H54 (cell line): ENCODE data around the gene SCN10A.

Source experiments
- DNase-seq: peaks from one replicate; pipeline ENCODE4 v3.0.0; 2011; ENCODE audit warnings: low spot score, mixed read lengths; ENCODE audit not compliant: insufficient read length
- FAIRE-seq: peaks from 3 replicates; lab custom pipeline; 2011; peaks lifted over from hg19 to GRCh38; lab: Jason Lieb, UNC
- POLR2A ChIP-seq: IDR thresholded peaks from 2 replicates; pipeline ENCODE4 v1.6.1; 2011; ENCODE audit warnings: low read depth, mild to moderate bottlenecking, low read length

SCN10A gene

DNA sequence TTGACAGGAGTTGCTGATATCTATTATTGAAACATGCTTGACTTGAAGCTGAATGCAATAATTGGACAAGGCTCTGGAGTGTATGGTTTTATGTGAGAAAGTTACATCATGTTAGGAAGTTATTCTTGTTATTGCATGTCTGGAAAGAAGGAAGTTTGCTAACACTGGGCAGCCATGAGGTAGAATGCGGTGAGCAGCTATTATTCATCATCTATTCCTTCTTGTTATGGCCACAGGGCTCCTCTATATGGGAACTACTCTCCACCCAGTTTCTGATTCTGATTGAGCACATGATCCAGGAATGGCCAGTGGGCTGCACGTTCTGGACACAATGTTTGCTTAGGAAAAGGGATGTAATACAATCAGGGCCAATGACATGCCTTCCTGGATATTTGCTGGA is 128.7 kb downstream of the SCN10A start:
- FAIRE-seq (no peak), DNase-seq (no peak)
- no peak for TF ChIP-seq POLR2A

DNA sequence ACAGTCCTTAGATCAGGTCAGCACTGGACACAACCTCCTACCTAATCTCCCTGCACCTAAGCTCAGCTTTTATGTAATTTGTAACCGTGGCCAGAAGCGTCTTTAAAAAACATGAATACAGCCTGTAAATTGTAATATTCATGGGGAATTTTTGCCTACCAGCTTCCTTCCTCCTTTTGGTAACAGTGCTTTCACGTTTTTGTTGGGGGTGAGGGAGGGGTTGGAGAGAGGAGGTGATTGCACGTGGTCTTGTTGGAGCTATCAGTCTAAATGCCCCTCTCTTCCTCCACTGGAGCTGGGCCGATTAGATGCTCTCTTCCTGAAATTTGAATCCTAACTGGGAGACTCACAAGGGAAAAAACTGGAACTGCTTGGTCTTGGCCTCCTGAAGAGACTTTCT is 131.5 kb downstream of the SCN10A start:
- FAIRE-seq = no peak

DNA sequence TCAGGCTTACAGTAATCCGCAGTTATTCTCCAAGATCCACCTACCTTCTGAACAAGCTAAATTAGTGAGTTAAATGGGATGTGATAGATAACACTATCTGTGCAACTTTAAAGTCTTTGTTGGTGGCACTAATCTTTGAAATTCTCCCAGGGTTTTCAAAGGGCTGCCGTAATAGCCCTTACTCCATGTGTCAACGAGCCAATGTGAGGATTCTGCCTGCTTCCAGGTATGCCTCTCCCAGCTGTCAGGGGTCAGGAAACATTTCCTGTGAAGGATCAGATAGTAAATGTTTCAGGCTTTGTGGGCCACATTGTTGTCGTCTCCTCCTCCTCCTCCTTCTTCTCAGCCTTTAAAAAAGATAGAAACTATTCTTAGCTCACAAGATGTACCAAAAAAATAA is 146.3 kb downstream of the SCN10A start:
- FAIRE-seq (no peak), DNase-seq (no peak)
- no peak for TF ChIP-seq POLR2A

More for the DNA sequence above, 131.5 kb downstream of the SCN10A start:
- TF ChIP-seq POLR2A = no peak
- DNase-seq = no peak

DNA sequence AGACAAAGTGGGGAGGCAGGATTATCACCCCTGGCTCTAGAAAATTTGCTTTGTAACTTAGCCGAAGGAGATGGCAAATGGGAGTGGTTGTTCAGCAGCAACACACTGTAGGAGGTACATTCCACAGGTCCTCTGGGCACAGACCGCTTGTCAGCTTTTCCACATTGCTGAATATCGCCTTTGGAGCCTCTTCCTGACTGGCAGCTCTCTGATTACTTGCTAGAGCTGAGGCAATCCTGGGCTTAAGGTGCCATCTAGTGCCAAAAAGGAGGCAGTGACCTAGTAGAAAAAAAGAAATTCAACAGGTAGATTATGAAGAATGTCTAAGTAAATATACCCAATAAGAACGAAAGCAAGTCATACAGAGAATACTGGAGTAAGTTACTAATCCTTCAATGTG is 153.5 kb downstream of the SCN10A start:
- DNase-seq (no peak), FAIRE-seq (peak; percentile 72)
- TF ChIP-seq POLR2A = no peak

DNA sequence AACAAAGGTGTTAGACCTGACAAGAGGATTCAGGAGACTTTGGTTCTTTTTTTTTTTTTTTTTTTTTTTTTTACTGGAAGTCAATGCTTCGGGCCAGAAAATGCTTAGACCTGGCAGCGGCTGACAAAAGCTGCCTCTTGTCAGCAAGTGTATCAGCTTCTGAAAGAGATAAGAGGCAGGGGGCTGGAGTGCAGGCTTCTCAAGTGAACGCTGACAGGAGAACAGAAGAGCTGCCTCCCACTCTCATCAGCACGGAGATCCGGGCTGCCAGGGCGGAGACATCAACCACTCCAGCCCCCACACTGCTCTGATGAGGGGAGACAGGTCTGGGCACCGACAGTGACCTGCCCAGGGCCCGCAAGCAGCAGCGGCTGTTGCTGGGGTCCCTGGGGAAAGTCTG is 157.2 kb downstream of the SCN10A start:
- no peak for TF ChIP-seq POLR2A
- DNase-seq (no peak), FAIRE-seq (no peak)

DNA sequence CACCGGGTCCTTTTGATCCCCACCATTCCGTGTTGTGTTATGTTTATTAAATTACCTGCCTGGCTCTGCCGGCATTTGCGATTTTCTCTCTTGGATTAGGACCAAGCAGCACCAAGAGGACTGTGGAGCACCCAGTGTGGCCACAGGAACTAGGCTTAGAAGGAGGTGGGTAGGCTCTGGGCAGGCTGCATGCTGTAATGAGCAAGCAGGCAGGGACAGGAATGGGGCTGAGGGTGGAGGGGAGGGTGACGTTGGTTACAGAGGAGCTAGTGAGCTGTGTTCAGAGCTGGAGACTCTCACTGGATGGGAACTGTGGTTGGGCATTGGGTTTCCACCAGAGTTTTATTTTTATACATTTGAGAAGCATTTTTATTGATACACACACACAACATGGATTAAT is 158.6 kb downstream of the SCN10A start:
- DNase-seq (no peak), FAIRE-seq (no peak)
- no peak for TF ChIP-seq POLR2A

DNA sequence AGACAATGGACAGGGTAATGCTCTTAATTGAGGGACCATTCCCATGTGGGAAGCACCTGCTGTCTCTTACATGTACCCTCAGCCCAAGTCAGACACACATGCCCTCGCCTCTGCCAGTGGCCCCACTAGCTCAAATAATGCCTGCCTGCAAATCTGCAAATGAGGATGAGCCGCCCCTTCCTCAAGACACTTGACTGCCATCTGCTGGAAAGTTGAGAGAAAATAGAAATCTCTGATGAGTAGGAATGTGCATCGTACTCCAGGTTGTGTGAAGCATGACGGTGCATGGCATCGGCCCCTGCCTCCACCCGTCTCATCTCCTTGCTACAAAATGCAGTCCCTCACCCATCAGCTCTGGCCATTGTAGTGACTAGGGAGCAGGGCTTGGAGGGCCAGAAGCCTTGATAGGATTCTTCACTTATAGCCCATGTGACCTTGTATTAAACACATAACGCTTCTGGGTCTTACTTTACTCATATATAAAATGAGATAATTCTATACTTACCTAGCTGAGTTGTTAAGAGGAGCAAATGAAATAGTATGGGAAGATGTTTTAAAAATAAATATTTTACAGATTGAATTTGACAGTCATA is 160.2 kb downstream of the SCN10A start:
- no peak for DNase-seq
- FAIRE-seq = no peak
- no peak for TF ChIP-seq POLR2A

DNA sequence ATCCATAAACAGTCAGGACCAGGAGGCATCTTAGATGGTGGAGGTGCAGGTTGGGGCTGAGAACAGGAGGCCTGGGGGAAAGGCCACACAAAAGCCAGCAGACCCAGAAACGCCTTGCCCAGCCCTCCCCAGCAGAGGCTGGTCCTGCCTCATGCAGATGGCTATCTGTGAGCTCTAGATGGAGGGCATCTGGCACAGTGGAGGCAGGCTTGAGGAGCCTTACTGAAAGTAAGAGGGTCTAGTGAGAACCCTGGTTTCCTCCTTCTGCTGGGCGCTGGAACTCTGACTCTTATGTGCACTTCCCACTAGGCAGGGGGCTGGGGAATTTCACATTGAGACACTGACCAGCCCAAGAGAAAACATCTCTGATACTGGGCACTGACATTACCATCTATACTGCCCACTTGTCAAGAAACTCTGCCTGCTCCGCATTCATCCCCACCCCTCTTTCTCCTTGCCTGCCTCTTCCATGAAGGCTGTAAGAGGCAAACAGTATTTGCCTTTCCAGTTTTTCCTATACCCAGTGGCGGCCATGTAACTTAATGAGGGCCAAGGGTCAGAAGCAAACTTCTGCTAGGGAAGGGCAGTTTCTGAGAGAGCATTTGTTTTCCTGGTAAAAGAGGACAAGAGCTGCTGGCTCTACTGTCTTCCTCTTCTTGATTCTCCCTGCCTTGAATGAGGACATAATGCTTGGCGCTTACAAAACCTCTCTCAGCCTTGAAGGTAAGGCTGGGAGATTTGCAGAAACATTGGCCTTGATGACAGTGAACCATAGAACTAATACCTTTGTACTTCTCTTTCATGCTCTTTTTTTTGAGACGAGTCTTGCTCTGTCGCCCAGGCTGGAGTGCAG is 162.1 kb downstream of the SCN10A start:
- FAIRE-seq (no peak), DNase-seq (no peak)
- TF ChIP-seq POLR2A = no peak

DNA sequence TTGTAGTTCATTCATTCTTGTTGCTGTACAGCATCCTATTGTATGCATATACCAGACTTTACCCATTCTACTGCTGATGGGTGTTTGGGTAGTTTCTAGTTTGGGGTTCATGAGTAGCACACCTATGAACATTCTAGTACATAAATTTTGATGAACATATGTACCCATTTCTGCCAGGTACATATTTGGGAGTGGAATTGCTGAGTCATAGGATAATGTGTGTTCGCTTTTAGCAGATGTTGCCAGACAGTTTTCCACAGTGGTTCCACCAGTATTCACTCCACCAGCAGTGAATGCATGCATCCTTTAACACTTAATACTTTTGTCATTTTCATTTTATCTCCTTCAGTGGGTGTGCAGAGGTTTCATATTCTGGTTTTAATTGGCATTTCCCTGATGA is 163.1 kb downstream of the SCN10A start:
- no peak for FAIRE-seq
- DNase-seq = no peak
- no peak for TF ChIP-seq POLR2A

DNA sequence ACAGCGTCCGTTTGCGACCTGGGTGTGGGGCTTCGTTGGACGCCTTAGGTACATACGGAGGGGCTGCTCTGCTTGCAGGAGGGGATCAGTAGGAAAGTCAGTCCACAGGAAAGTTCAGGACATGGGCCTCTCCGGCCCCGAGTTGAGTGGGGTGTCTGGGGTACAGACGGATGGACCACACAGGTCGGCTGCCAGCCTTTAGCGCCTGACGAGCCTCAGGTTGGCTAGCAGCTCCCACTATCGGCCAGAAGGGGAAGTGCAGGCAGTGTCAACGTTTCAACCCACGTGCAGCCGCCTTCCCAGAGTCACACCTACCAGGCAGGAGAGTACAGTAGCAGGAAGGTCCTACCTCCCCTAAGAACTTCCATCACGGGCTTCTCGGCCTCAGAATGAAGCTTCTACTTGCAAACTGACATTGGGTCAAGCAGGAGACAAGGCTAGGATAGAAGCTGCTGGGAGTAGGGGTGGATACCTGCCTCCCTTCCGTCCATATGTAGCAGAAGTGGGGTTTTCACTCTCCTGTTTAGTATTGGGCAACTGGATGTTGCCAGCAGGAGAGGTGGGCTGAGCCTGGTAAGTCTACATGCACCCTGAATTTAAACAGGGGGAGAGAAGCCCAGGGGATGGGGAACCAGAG is 164.7 kb downstream of the SCN10A start:
- FAIRE-seq = no peak

DNA sequence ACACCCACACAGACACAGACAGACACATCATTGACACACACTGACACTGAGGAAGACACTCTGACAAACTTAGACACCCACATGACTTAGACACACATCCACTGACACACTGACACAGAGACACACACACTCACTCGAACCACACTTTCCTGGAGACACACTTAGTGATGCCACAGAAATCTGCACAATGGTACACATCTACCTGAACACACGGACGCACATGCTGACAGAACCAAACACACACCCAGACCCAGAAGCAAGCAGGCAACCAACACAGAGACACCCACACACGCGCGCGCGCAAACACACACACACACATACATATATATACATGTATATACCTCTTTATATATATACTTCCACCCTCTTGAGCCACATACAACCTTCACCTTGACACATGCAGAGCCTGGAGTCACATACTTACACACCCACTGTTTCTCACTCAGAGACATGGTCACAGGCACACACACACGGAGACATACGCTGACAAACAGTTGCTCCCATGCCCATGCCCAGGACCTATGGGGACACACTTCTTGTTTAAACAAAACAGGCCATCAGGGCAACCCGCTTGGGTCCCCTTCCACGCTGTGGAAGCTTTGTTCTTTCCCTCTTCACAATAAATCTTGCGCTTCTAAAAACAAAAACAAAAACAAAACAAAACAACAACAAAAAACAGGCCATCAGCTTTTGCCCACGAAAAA is 165.6 kb downstream of the SCN10A start:
- FAIRE-seq (no peak), DNase-seq (no peak)
- TF ChIP-seq POLR2A = no peak

More for the DNA sequence above, 164.7 kb downstream of the SCN10A start:
- peak; percentile 71 for DNase-seq
- no peak for TF ChIP-seq POLR2A

DNA sequence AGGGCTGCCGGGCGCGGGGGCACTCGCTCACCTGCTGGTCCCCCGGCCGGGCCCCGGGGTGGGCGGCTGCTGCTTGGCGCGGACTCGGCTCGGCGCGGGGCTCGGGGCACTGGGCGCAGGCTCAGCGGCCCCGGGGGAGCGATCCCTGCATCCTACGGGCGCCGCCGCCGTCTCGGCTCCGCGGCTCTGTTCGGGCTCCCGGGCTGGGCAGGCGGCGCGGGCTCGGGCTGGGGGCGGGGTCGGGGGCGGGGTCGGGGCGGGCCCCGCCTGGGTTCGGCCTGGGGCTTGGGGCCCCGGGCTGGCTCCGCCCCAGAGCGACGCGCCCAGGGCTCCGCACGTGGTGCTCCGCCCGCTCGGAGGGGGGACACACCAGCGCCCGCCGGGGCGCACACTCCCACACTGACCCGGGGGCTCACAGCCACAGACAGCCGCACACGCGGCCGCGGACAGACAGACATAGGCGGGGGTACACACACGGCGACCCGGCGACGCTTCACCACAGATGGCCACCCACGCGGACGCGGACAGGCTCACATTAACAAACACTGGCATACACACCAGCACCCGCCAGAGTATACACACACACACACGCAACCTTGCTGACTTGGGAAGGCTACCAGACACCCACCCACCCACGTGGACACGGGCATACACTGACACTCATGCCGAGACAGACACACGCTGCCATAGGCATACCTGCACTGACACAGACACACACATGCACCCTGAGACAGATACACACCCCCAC is 166.3 kb downstream of the SCN10A start, which contains the start of gene SCN5A:
Gene SCN5A (minus strand): TSS at position 188 of the 748 bp plus-strand sequence. CDS start 16,380 bp downstream, outside the sequence.
- no peak for TF ChIP-seq POLR2A
- no peak for FAIRE-seq
- DNase-seq = no peak
